HG02870 (cell line): Measurements from ENCODE around the gene HSF2BP.
"Not testable (repeated sequence)": the region's sequence is repeated elsewhere in the genome, so short reads cannot be mapped to it uniquely, and the experiment has no call there.

Experiments used
- ATAC-seq: cut with Tn5 transposase; IDR thresholded peaks from one replicate; pipeline ENCODE4 v1.9.1; 2021; ENCODE audit warnings: mild to moderate bottlenecking, moderate library complexity; ENCODE audit not compliant: unreplicated experiment

Gene HSF2BP

DNA sequence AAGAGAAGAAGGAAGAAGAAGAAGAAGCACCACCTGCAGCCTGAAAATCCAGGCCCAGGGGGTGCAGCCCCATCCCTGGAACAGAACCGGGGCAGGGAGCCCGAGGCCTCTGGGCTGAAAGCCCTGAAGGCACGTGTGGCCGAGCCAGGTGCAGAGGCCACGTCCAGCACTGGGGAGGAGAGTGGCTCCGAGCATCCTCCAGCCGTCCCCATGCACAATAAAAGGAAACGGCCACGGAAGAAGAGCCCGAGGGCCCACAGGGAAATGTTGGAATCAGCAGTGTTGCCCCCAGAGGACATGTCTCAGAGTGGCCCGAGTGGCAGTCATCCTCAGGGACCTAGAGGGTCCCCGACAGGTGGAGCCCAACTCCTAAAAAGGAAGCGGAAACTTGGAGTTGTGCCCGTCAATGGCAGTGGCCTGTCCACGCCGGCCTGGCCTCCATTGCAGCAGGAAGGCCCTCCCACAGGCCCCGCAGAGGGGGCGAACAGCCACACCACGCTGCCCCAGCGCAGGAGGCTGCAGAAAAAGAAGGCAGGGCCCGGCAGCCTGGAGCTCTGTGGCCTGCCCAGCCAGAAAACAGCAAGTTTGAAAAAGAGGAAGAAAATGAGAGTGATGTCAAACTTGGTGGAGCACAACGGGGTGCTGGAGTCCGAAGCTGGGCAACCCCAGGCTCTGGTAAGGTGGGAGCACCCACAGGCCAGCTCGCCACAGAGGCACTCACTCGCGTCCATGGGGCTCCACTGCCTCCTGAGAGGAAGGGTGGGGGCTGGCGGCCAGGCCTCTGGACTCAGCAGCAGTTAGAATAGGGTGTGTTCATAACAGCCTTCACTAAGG lies 28.5 kb upstream of the HSF2BP start:
- ATAC-seq: no peak

DNA sequence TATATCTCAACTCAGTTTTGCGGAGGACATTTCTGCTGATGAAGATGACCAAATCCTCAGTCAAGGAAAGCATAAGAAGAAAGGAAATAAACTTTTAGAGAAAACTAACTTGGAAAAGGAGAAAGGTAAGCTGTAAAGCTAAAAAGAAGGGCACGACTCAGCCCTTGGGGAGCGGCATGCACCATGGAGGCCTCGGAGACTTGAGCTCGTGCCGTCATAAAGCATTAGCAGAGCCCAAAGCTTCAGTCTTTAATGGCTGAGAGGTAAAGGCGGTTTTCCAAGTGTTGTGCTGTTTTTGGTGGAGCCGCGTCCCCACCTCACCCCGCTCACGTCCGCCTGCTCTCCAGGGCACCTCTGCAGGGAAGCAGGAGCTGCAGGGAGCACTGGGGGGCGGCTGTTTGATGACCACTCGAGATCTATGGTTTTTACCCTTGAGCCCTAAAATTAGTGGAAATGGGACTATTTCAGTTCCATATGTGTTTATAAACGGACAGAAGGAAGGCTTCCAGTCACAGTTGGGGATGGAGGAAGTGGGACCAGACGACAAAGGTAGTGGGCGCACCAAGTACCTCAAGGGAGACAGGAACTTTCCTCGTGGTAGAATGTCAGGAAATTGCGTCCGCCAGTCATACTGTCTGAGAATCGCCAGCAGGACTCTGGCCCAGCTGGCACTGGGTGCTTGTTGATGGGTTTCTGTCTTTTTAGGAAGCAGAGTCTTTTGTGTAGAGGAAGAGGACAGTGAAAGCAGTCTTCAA lies 27.7 kb upstream of the HSF2BP start:
- no peak for ATAC-seq

- ATAC-seq: no peak
Observed at GRCh38 chr21:43684424-43684823, 25.1 kb upstream of the HSF2BP start.

DNA sequence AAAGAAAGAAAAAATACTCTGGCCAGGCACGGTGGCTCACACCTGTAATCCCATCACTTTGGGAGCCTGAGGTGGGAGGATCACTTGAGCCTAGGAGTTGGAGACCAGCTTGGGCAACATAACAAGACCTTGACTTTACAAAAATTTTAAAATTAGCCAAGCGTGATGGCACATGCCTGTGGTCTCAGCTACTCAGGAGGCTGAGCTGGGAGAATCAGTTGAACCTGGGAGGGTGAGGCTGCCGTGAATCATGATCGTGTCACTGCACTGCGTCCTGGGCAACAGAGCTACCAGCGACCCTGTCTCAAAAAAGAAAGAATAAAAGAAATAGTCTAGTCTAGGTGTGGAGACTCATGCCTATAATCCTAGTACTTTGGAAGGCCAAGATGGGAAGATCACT lies 22.4 kb upstream of the HSF2BP start:
- no peak for ATAC-seq

- not testable (repeated sequence) for ATAC-seq
Observed at GRCh38 chr21:43680421-43680820, 21.1 kb upstream of the HSF2BP start.

DNA sequence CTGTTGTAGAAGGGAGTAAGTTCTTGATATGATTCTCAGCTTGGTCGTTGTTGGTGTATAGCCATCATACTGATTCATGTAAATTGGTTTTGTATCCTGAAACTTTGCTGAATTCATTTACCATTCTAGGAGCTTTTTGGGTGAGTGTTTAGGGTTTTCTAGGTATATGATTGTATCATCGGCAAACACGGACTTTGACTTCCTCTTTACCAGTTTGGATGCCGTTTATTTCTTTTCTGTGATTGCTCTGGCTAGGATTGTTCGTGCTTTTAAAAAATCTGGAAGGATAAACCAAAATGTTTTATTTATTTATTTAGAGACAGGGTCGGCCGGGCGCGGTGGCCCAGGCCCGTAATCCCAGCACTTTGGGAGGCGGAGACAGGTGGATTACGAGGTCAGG lies 20.7 kb upstream of the HSF2BP start:
- no peak for ATAC-seq

GRCh38 chr21:43676391-43676790 lies 17.1 kb upstream of the HSF2BP start:
- no peak for ATAC-seq

GRCh38 chr21:43675871-43676270 lies 16.6 kb upstream of the HSF2BP start:
- no peak for ATAC-seq

- no peak for ATAC-seq
Observed at GRCh38 chr21:43669828-43670605, 10.7 kb upstream of the HSF2BP start.

DNA sequence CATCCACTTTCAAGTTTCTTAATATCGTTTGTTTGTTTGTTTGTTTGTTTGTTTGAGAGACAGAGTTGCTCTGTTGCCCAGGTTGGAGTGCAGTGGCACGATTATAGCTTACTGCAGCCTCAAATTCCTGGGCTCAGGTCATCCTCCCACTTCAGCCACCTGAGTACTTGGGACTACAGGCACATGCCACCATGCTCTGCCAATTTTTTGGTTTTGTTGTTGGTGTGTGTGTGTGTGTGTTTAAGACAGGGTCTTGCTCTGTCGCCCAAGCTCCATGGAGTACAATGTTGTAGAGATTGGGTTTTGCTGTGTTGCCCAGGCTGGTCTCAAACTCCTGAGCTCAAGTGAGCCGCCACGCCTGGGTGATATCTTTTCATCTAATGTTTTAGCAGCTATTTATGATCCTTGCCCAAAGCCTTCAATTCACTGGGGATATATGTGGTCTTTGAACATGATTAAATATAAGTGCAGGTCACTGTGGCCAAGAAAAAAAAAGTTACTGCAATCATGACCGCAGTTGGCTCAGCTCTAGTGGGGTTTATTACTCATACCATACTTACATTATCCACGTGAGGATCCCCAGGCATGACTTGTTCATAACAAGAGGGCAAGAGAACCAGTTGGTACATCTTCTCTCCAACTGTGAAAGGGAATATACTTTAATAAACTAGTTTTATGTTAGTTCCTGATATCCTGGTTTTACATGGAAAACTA lies 8.1 kb upstream of the HSF2BP start:
- no peak for ATAC-seq

- ATAC-seq: no peak
Observed at GRCh38 chr21:43665879-43666278, 6.6 kb upstream of the HSF2BP start.

GRCh38 chr21:43664358-43664757 lies 5.1 kb upstream of the HSF2BP start:
- ATAC-seq: no peak

DNA sequence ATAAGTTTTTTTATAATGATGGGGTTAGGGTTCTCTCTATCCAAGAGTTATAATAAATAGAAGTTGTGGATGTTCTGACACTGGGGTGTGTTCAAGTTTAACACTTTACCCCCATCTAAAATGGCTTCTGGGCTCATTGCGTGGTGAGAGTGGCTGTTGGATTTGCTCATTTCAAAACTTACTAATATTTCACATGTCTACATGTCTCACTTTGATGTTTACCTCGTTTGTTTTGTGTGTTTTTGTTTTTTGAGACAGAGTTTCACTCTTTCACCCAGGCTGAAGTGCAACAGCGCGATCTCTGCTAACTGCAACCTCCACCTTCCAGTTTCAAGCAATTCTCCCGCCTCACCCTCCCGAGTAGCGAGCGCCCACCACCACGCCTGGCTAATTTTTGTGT lies 3.7 kb upstream of the HSF2BP start:
- no peak for ATAC-seq

GRCh38 chr21:43662286-43662685 lies 3.0 kb upstream of the HSF2BP start:
- no peak for ATAC-seq

GRCh38 chr21:43658769-43659135 lies 536 bp downstream of the HSF2BP start:
- no peak for ATAC-seq

GRCh38 chr21:43658088-43658741 lies 1.1 kb downstream of the HSF2BP start:
- ATAC-seq: no peak

DNA sequence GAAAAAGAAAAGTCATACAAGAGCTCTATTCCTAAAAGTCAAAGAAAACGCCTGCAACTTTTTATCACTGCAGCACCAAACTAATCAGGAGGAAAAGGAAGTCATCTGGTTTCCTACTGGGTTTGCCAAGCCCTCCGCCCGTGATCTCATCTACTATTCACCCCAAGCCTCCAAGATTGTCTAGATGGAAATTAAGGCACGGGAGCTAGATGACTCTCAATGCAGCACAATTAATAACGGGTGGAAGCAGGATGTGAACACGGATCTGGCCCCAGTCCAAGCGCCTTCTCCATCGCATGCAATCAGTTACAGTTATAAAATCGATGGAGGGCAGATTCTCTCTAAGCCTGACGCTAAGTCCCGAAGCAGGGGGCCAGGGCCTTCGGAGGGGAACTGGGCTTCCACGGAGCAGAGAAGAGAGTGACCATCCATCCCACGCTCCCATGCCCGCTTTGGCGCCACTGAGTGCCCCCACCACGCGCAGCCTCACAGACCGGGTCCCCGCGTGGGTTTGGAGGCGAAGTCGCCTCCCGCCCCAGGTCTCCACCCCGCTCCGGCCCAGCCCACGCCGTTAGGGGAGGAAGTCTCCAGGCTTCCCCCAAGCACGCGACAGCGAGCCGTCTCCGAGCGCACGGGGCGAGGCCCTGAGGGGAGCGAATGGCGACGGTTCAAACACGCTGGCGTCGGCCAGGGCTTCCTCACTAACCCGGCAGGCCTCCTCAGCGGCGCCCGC lies 1.8 kb downstream of the HSF2BP start:
- no peak for ATAC-seq

DNA sequence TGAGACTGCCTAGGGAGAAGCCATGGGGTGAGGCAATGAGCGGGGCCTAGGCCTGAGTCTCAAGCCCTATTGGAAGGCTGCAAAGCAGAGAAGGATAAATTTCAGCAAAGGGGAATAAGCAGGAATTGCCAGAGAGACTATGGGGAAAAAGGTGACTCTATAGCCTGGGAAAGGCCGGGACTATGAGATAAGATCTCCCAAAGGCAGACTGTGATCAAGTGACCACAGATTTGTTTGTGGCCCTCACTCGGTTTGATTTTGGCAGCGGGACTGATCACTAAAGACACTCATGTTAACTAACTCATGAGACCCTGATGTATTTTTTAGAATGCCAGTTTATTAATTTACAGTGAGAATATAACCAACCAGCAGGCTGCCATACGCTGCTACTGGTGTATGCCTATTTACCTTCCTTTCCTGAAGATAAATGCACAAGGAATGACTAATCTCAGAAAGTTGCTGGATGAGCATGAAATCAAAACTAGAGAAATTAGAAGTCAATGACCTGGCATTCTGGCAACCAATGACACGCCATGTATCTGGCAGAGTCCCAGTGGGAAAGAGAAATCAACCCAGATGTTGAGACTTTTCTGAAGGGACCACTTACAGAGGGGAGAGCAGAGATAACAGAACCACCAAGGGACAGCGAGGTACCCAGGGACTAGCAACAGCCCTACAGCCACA lies 4.3 kb downstream of the HSF2BP start:
- ATAC-seq: no peak

DNA sequence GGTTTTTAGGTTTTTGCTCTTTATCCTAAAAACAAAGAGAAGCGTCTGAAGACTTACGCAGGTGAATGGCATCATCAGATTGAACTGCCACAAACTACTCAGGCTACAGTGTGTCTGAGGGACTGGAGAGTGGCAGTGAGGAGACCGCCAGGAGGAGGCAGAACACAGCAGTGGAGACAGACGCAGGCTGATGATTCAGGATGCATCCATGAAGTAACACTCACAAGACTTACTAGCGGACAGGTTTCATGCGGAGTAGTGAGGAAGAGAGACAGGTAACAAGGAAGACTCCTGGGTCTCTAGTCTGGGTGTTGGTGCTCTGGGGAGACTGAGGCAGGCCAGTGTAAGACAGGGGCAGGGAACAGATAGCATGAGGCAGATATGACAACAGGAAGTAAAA lies 5.7 kb downstream of the HSF2BP start:
- ATAC-seq: no peak
